ENCODE data around the gene PCDH12.

The PCDH12 gene

DNA sequence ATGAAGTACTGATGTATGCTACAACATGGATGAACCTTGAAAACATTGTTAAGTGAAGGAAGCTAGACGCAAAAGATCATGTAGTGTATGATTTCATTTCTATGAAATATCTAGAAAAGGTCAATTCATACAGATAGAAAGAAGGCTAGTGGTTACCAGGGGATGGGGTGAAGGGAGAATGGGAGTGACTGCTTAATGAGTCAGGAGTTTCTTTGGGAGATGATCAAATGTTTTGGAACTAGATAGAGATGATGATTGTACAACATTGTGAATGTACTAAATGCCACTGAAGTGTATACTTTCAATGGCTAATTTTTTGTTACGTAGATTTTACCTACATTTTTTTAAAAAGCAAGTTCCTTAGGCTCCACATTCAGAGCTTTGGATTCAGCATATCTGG lies 49.2 kb downstream of the PCDH12 start:
- DNase-seq (ENCODE audit: low read depth in 2 of 2), result no peak

DNA sequence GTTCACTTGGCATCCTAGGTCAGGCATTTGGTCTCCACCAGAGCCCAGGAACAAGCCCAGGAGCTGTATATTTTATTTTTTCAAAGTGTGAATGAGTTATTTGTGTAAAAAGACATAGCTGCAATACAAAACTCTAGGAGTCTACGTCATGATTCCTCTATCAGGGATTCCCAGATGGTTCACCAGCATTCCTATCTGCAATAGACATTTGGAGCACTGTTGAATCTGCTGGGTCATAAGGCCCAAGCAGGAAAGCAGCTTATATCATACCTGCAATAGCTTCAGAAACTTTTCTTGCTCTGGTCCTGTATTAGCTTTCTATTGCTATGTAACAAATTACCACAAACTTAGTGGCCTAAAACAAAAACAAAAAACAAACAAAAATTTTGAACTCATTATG lies 51.0 kb downstream of the PCDH12 start:
- no peak for DNase-seq (ENCODE audit: low read depth in 2 of 2)

DNA sequence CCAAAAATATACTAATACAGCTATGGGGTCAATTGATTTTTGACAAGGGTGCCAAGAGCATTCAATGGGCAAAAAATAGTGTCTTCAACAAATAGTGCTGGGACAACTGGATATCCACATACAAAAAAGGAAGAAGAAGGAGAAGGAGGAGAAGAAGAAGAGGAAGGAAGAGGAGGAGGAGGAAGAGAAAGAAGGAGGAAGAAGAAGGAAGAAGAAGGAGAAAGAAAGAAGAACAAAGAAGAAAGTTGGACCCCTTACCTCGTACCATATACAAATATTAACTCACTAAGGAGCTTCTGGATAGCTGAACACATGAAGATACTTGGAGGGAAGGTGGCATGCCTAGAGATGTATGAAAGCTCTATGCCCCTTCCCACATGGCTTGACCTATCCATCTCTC lies 51.5 kb downstream of the PCDH12 start:
- DNase-seq (ENCODE audit: low read depth in 2 of 2), result no peak

DNA sequence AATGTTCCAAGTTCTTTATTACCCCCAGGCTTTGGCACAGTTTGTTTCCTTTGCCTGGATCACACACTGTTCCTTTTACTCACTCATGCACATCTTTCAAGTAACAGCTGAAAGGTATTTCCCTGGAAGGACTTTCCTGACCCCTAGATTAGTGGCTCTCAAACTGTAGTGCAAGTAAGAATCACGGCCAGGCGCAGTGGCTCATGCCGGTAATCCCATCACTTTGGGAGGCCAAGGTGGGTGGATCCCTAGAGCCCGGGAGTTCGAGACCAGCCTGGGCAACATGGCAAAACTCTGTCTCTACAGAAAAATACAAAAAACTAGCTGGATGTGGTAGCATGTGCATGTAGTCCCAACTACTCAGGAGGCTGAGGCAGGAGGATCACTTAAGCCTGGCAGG lies 53.5 kb downstream of the PCDH12 start:
- no peak for DNase-seq (ENCODE audit: low read depth in 2 of 2)

DNA sequence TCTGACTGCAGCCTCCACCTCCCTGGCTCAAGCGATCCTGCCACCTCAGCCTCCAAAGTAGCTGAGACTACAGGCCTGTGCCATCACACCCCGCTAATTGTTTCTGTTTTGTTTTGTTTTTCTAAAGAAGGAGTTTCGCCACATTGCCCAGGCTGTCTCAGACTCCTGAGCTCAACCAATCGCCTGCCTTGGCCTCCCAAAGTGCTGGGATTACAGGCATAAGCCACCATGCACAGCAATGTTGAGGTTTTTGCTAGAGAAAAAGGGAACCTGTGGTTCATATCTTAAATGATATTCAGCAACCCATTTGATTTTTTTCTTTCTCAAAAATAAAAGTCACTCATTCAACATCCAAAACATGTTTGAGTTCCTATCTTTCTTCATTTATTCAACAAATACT lies 54.7 kb downstream of the PCDH12 start:
- DNase-seq (ENCODE audit: low read depth in 2 of 2), result no peak

DNA sequence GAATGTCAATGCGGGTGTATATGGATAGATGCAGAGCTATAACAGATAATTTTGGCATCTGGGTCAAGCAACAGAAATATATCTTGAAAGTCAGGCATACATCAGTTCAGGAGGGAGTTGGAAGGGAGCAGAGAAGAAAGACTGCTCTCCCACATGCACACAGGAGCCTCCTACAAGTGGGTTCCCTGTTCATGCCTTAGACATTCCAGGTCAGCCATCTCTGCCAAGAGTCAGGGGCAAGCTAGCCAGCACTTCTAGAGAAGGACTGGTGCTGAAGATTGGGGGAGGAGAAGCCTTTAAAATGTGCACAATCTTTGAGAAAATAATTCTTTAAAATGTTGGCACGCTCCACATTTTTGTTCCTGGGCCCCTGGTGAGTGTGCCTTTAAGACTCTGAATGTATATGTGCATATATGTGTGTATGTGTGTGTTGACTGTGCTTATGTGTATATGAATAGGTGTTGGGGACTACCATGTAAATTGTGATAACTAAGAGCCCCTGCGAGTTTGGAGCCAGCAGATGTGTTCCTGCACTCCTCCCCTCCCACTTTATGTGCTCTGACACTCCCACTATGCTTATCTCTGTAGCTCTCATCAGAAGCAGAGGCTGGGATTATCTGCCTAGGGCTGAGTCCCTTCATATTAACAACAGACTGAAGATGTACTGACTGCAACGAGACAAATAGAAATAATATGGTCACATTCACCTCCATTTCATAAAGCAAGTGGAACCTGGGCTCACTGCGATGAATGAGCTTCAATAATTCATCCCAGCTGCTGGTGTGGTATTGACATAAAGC lies 55.8 kb downstream of the PCDH12 start:
- no peak for DNase-seq (ENCODE audit: low read depth in 2 of 2)

DNA sequence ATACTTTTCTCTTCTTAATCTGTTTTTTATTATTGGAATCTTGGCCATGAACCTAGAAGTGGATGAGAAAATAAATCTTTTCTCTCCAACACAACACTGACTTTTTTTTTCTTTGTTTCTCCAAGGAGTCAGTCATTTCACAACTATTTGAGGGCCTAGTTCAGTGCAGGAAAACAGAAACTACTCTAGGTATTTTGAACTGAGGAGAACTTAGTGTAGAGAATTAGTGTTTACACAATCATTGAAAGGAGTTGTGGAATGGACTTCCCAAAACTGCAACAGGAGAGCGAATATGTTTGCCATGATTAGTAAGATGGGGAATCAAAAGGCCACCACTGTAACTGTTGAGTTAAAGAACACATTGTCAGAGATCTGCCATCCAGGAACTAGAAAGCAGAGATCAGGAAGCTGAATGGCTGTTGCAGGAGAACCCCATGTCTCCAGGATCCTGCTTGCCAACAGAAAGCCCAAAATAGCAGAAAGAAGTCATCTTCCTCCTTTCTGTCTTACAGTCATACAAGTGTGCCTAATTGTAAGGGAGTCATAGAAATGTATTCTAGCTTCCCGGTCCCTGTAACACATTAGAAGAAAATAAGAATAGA lies 59.5 kb downstream of the PCDH12 start:
- DNase-seq (ENCODE audit: low read depth in 2 of 2), result no peak

DNA sequence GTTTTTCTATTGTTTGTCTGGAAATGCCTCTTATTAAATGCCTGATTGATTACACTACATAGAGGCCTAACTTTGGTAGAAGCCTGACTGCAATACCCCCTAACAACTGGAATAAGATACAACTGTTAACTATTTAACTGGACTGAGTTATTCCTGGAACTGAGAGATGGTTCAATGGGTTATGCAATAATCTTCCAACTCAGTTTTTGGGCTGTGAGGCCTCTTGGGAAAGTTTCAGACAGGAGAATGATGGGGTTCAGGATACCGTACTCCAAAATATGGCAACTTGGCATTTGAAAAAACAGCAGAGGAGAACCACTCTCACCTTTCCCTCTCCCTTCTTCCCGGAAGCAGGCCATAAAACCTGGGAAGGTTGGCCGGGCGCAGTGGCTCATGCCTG lies 60.6 kb downstream of the PCDH12 start:
- DNase-seq (ENCODE audit: low read depth in 2 of 2), result no peak

Measured in stimulated activated CD4-positive, alpha-beta T cell treated with anti-CD3 and anti-CD28 coated beads, Interleukin-1b, Interleukin-23, amount 100 ng/mL, for 1 hour (primary cell).